HEK293 (cell line): ENCODE data around the gene CHST3.

Experiments
- CTCF ChIA-PET: fragments of 350-600 bp; formaldehyde crosslinking; extraction: SDS; loops from one replicate; lab custom pipeline; 2021; ENCODE audit warnings: antibody characterized with exemption; lab: Yijun Ruan, JAX
- POLR2A ChIA-PET: fragments of 300-600 bp; formaldehyde crosslinking; extraction: SDS; loops from one replicate; lab custom pipeline; 2020; ENCODE audit warnings: antibody characterized with exemption, inconsistent platforms; lab: Yijun Ruan, JAX
- H3K27ac ChIP-seq: fragments of 200-500 bp; sonication (Bioruptor generic); 2 replicates; pipeline ENCODE4 v1.5.1; 2014; ENCODE audit warnings: low read depth, low read length, control low read depth, inconsistent platforms; ENCODE audit errors: extremely low read depth
- H3K36me3 ChIP-seq, 2 experiments: fragments of 200-500 bp in 1 of 2; sonication (Bioruptor generic) in 1 of 2; 1 replicate in 1 of 2; 2 replicates in 1 of 2; pipeline ENCODE4 v1.5.1; 2014 to 2017; ENCODE audit warnings: inconsistent platforms in 2 of 2, low read length in 2 of 2; ENCODE audit not compliant: control insufficient read depth in 2 of 2, insufficient read depth in 1 of 2
- H3K4me1 ChIP-seq: fragments of 200-500 bp; sonication (Bioruptor generic); 2 replicates; pipeline ENCODE4 v1.5.1; 2014; ENCODE audit warnings: mild to moderate bottlenecking, low read length, inconsistent platforms; ENCODE audit not compliant: control insufficient read depth, insufficient read depth
- H3K4me3 ChIP-seq: 2 replicates; pipeline ENCODE4 v1.5.1; 2011; ENCODE audit warnings: low read depth, mild to moderate bottlenecking, control low read depth, low read length, moderate library complexity
- H3K9me3 ChIP-seq: fragments of 200-500 bp; sonication (Bioruptor generic); 2 replicates; pipeline ENCODE4 v1.5.1; 2014; ENCODE audit warnings: low read depth, low read length, inconsistent platforms; ENCODE audit not compliant: control insufficient read depth, insufficient read depth
- BCL11B ChIP-seq: fragments of 450-650 bp; formaldehyde crosslinking; IDR thresholded peaks from 2 replicates; pipeline ENCODE4 v1.5.1; 2016; ENCODE audit warnings: low read depth, missing biosample characterization, missing genetic modification characterization
- EGR2 ChIP-seq: fragments of 450-650 bp; formaldehyde crosslinking; IDR thresholded peaks from 2 replicates; pipeline ENCODE4 v1.5.1; 2016; ENCODE audit warnings: low read depth, missing biosample characterization, missing genetic modification characterization
- ZBTB17 ChIP-seq: fragments of 450-650 bp; formaldehyde crosslinking; IDR thresholded peaks from 2 replicates; pipeline ENCODE4 v1.5.1; 2016; ENCODE audit warnings: missing biosample characterization, missing genetic modification characterization
- ZFHX2 ChIP-seq: fragments of 450-650 bp; formaldehyde crosslinking; conservative IDR thresholded peaks from 2 replicates; pipeline ENCODE4 v1.5.1; 2016; ENCODE audit warnings: missing biosample characterization, missing genetic modification characterization
- ZIC2 ChIP-seq: fragments of 450-650 bp; formaldehyde crosslinking; IDR thresholded peaks from 2 replicates; pipeline ENCODE4 v1.5.1; 2016; ENCODE audit warnings: missing biosample characterization, missing genetic modification characterization
- ZNF274 ChIP-seq, 2 experiments: fragments of 200-500 bp in 1 of 2; fragments of 450-650 bp in 1 of 2; sonication (Bioruptor generic) in 1 of 2; formaldehyde crosslinking in 1 of 2; IDR thresholded peaks; 2 replicates each; pipeline versions ENCODE4 v1.5.1 to v1.6.1; 2014 to 2016; ENCODE audit warnings: borderline replicate concordance in 1 of 2, inconsistent platforms in 1 of 2, low read length in 1 of 2, missing biosample characterization in 1 of 2, missing genetic modification characterization in 1 of 2
- ZNF335 ChIP-seq: fragments of 450-650 bp; formaldehyde crosslinking; conservative IDR thresholded peaks from 2 replicates; pipeline ENCODE4 v1.5.1; 2016; ENCODE audit warnings: missing biosample characterization, missing genetic modification characterization
- ZNF423 ChIP-seq: fragments of 450-650 bp; formaldehyde crosslinking; IDR thresholded peaks from 2 replicates; pipeline ENCODE4 v1.5.1; 2016; ENCODE audit warnings: missing biosample characterization, missing genetic modification characterization
- ZNF600 ChIP-seq: fragments of 450-650 bp; formaldehyde crosslinking; IDR thresholded peaks from 2 replicates; pipeline ENCODE4 v1.5.1; 2016; ENCODE audit warnings: missing biosample characterization, missing genetic modification characterization
- ZNF626 ChIP-seq: fragments of 450-650 bp; sonication (Bioruptor Pico); formaldehyde crosslinking; IDR thresholded peaks from 2 replicates; pipeline ENCODE4 v1.5.1; 2018; ENCODE audit warnings: missing biosample characterization, missing genetic modification characterization, inconsistent platforms
- TF ChIP-seq, protein P1 (sequence below): fragments of 450-650 bp; formaldehyde crosslinking; conservative IDR thresholded peaks from 2 replicates; pipeline ENCODE4 v1.5.1; 2016; ENCODE audit warnings: low read depth, missing biosample characterization, missing genetic modification characterization
- TF ChIP-seq, protein P2 (sequence below): fragments of 450-650 bp; formaldehyde crosslinking; IDR thresholded peaks from 2 replicates; pipeline ENCODE4 v1.5.1; 2016; ENCODE audit warnings: missing biosample characterization, missing genetic modification characterization
- TF ChIP-seq, protein P3 (sequence below): fragments of 450-650 bp; formaldehyde crosslinking; IDR thresholded peaks from 2 replicates; pipeline ENCODE4 v1.5.1; 2016; ENCODE audit warnings: missing biosample characterization, missing genetic modification characterization

The CHST3 gene

DNA sequence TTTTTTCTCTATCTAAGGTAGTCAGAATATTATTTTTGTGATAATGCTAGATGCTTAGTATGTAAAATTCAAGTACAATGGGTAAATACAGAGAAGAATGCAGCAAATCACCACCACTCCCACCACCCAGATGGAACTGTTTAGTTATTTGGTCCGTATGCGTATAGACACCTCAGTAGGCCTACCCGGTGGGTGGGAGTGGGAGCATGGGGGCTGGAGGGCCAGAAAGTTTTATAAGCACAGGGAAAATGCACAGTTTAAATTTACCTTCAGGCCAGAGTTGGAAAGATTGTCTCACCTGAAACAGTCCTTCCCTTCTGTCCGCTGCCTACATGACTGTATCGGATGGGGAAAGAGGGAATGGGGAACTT lies 15.5 kb downstream of the CHST3 start:
- Histone ChIP-seq H3K4me3 (no peak overlapping the region), H3K9me3 (no peaks in the 10 kb centered on the region), H3K4me1 (peaks cover 14% of the 10 kb centered on the region), H3K36me3 (no peaks in the 10 kb centered on the region), H3K27ac (no peak overlapping the region)
- ChIA-PET POLR2A (no interaction called here), CTCF (interaction anchor here (0.6 to 1.0 kb wide), 2 partner anchors 9 to 33 kb away, joined by 3 to 4 read pairs; no protein-coding TSS in a partner anchor)
- TF ChIP-seq EGR2 (tag by site-specific recombination) (peak; percentile 65), ZIC2 (tag by site-specific recombination) (no peak), ZNF626 (tag by site-specific recombination) (no peak), ZNF335 (tag by site-specific recombination) (no peak), ZFHX2 (peak; percentile 71), BCL11B (no peak)
- TF ChIP-seq, protein P1, sequence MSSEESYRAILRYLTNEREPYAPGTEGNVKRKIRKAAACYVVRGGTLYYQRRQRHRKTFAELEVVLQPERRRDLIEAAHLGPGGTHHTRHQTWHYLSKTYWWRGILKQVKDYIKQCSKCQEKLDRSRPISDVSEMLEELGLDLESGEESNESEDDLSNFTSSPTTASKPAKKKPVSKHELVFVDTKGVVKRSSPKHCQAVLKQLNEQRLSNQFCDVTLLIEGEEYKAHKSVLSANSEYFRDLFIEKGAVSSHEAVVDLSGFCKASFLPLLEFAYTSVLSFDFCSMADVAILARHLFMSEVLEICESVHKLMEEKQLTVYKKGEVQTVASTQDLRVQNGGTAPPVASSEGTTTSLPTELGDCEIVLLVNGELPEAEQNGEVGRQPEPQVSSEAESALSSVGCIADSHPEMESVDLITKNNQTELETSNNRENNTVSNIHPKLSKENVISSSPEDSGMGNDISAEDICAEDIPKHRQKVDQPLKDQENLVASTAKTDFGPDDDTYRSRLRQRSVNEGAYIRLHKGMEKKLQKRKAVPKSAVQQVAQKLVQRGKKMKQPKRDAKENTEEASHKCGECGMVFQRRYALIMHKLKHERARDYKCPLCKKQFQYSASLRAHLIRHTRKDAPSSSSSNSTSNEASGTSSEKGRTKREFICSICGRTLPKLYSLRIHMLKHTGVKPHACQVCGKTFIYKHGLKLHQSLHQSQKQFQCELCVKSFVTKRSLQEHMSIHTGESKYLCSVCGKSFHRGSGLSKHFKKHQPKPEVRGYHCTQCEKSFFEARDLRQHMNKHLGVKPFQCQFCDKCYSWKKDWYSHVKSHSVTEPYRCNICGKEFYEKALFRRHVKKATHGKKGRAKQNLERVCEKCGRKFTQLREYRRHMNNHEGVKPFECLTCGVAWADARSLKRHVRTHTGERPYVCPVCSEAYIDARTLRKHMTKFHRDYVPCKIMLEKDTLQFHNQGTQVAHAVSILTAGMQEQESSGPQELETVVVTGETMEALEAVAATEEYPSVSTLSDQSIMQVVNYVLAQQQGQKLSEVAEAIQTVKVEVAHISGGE (tag by site-specific recombination), result no peak
- TF ChIP-seq, protein P2, sequence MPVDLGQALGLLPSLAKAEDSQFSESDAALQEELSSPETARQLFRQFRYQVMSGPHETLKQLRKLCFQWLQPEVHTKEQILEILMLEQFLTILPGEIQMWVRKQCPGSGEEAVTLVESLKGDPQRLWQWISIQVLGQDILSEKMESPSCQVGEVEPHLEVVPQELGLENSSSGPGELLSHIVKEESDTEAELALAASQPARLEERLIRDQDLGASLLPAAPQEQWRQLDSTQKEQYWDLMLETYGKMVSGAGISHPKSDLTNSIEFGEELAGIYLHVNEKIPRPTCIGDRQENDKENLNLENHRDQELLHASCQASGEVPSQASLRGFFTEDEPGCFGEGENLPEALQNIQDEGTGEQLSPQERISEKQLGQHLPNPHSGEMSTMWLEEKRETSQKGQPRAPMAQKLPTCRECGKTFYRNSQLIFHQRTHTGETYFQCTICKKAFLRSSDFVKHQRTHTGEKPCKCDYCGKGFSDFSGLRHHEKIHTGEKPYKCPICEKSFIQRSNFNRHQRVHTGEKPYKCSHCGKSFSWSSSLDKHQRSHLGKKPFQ (tag by site-specific recombination), result no peak

DNA sequence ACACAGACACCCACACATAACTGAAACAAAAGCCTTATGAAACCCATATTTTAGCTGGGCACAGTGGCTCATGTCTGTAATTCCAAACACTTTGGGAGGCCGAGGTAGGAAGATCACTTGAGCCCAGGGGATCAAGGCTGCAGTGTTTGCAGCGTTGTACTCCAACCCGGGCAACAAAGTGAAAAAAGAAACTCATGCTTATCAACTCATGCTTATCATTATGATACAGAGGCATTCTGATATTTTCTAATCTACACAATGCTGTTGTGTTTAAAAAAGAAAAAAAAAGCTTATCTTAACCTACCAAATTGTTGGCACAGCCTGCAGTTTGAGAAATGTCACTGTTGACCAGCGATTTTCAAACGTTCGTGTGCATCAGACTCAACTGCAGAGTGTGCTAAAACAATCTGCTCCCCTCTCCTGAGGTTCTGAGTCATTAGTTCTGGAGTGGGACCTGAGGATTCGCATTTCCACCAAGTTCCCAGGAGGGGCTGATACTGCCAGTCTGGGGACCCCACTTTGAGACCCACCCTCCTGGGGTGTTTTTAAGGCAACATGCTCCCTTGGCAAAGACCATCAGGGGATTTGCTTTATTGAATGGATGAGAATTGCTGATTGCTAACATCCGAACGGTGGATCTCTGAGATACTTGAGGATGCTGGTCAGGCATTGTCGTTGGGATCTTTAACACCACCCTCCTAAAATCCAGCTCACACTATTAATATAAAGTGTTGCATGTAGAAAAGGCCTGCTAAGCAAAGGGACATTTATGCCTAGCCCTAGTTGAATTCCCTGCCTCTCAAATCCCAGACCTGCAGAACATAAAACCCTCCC lies 16.2 kb downstream of the CHST3 start:
- POLR2A ChIA-PET, result no interaction called here
- TF ChIP-seq ZNF274 (IDR thresholded peaks at IDR 0.05; ENCODE audit: low read length) (no peak), ZNF274 (tag by site-specific recombination; IDR thresholded peaks at IDR 0.05; ENCODE audit: borderline replicate concordance) (no peak), ZNF600 (tag by site-specific recombination) (no peak), ZNF423 (tag by site-specific recombination) (no peak), ZBTB17 (tag by site-specific recombination) (peak; percentile 44; the same call in 1 of the 2 replicates)
- TF ChIP-seq, protein P3, sequence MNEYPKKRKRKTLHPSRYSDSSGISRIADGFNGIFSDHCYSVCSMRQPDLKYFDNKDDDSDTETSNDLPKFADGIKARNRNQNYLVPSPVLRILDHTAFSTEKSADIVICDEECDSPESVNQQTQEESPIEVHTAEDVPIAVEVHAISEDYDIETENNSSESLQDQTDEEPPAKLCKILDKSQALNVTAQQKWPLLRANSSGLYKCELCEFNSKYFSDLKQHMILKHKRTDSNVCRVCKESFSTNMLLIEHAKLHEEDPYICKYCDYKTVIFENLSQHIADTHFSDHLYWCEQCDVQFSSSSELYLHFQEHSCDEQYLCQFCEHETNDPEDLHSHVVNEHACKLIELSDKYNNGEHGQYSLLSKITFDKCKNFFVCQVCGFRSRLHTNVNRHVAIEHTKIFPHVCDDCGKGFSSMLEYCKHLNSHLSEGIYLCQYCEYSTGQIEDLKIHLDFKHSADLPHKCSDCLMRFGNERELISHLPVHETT (tag by site-specific recombination), result no peak

More for the DNA sequence above, 16.2 kb downstream of the CHST3 start:
- H3K4me1 ChIP-seq, result peaks cover 14% of the 10 kb centered on the region
- H3K4me3 ChIP-seq, result no peak overlapping the region
- no peak overlapping the region for H3K27ac ChIP-seq
- CTCF ChIA-PET, result interaction anchor here (0.5 to 1.6 kb wide), 4 partner anchors 9 to 108 kb away, joined by 3 to 4 read pairs (median 3); no protein-coding TSS in a partner anchor
- H3K9me3 ChIP-seq, result no peaks in the 10 kb centered on the region
- H3K36me3 ChIP-seq, result no peaks in the 10 kb centered on the region
